ENCODE results near the gene KHSRP.
"Not testable (repeated sequence)": the region's sequence is repeated elsewhere in the genome, so short reads cannot be mapped to it uniquely, and the experiment has no call there.

Gene KHSRP

GRCh38 chr19:6451583-6452222, 27.1 kb upstream of the KHSRP start:
- DNase-seq (ENCODE audit: low read depth in 3 of 3): no peak

GRCh38 chr19:6450166-6450565, 25.6 kb upstream of the KHSRP start:
- DNase-seq (ENCODE audit: low read depth in 3 of 3): no peak

- no peak for DNase-seq (ENCODE audit: low read depth in 3 of 3)
Observed at GRCh38 chr19:6448045-6448444, 23.4 kb upstream of the KHSRP start.

GRCh38 chr19:6446452-6446851, 21.8 kb upstream of the KHSRP start:
- DNase-seq (ENCODE audit: low read depth in 3 of 3): no peak

GRCh38 chr19:6443986-6444385, 19.4 kb upstream of the KHSRP start:
- no peak for DNase-seq (ENCODE audit: low read depth in 3 of 3)

- DNase-seq (ENCODE audit: low read depth in 3 of 3): no peak
Observed at GRCh38 chr19:6442087-6442688, 17.6 kb upstream of the KHSRP start.

GRCh38 chr19:6440905-6441304, 16.3 kb upstream of the KHSRP start:
- DNase-seq (ENCODE audit: low read depth in 3 of 3): no peak

- DNase-seq (ENCODE audit: low read depth in 3 of 3): no peak
Observed at GRCh38 chr19:6439743-6440142, 15.1 kb upstream of the KHSRP start.

GRCh38 chr19:6433663-6434062, 9.1 kb upstream of the KHSRP start, which contains the start of gene SLC25A41:
TSS of gene SLC25A41 (minus strand) at chr19:6433763. CDS start at chr19:6433693, 70 bp downstream.
- no peak for DNase-seq (ENCODE audit: low read depth in 3 of 3)

- no peak for DNase-seq (ENCODE audit: low read depth in 3 of 3)
Observed at GRCh38 chr19:6433165-6433564, 8.6 kb upstream of the KHSRP start.

- no peak for DNase-seq (ENCODE audit: low read depth in 3 of 3)
Observed at GRCh38 chr19:6431891-6432290, 7.3 kb upstream of the KHSRP start.

- no peak for DNase-seq (ENCODE audit: low read depth in 3 of 3)
Observed at GRCh38 chr19:6429419-6430221, 5.0 kb upstream of the KHSRP start.

GRCh38 chr19:6428692-6429418, 4.2 kb upstream of the KHSRP start:
- DNase-seq (ENCODE audit: low read depth in 3 of 3): not testable (repeated sequence)

GRCh38 chr19:6427131-6427530, 2.5 kb upstream of the KHSRP start:
- no peak for DNase-seq (ENCODE audit: low read depth in 3 of 3)

- no peak for DNase-seq (ENCODE audit: low read depth in 3 of 3)
Observed at GRCh38 chr19:6425732-6426620, 1.4 kb upstream of the KHSRP start.

GRCh38 chr19:6424939-6425731, 524 bp upstream of the KHSRP start:
- DNase-seq (ENCODE audit: low read depth in 3 of 3): peak; percentile 96 to 99 (median 99)

- DNase-seq (ENCODE audit: low read depth in 3 of 3): no peak
Observed at GRCh38 chr19:6423499-6424194, 964 bp downstream of the KHSRP start.

GRCh38 chr19:6421075-6422014, 3.3 kb downstream of the KHSRP start:
- no peak for DNase-seq (ENCODE audit: low read depth in 3 of 3)

- DNase-seq (ENCODE audit: low read depth in 3 of 3): no peak
Observed at GRCh38 chr19:6418562-6418932, 6.1 kb downstream of the KHSRP start.

Data from stimulated activated CD4-positive, alpha-beta T cell treated with anti-CD3 and anti-CD28 coated beads, TNF-alpha, amount 100 ng/mL, for 4 hours (primary cell).